ENCODE measurements around the gene LRRFIP2.
"Not testable (repeated sequence)": the region's sequence is repeated elsewhere in the genome, so short reads cannot be mapped to it uniquely, and the experiment has no call there.

Gene LRRFIP2

DNA sequence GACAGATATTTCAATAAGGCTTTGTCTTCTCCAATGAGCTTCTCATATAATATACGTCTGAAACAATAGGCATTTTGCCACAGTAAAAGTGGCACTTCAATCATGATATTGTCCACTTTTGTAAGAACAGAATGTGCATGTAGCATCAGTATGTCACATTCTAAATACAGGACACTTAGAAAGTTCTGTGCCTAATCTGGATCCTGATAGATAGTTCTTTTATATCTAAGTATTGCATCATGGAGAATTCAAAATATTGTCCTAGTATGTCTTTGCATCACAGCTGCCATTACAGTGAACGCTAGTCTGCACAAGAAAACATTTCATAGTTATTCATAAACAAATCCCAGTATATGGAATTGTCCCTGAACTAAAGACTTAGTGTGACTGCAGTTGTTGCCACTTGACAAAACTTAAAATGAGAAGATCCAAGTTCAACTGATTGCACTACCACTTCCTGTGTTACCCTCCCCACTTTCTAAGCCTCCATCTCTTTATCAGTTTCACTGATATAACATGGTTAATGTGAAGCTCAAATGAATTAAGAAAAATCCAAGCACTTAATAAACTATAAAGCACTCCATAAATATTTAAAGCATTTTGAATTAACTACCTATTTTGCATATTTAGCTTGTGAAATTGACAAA is 19.6 kb downstream of the LRRFIP2 start:
- ChIA-PET CTCF (interaction anchor here (1.0 kb wide), 1 partner anchor 27 kb away, joined by 3 read pairs; no protein-coding TSS in a partner anchor), POLR2A (no interaction called here)
- no peak overlapping the region for H3K4me3 ChIP-seq (ENCODE audit: low read depth, low read length)
- TF ChIP-seq, protein P1, sequence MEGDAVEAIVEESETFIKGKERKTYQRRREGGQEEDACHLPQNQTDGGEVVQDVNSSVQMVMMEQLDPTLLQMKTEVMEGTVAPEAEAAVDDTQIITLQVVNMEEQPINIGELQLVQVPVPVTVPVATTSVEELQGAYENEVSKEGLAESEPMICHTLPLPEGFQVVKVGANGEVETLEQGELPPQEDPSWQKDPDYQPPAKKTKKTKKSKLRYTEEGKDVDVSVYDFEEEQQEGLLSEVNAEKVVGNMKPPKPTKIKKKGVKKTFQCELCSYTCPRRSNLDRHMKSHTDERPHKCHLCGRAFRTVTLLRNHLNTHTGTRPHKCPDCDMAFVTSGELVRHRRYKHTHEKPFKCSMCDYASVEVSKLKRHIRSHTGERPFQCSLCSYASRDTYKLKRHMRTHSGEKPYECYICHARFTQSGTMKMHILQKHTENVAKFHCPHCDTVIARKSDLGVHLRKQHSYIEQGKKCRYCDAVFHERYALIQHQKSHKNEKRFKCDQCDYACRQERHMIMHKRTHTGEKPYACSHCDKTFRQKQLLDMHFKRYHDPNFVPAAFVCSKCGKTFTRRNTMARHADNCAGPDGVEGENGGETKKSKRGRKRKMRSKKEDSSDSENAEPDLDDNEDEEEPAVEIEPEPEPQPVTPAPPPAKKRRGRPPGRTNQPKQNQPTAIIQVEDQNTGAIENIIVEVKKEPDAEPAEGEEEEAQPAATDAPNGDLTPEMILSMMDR (IDR thresholded peaks at IDR 0.05; ENCODE audit: insufficient read depth, low read length, missing control alignments): no peak
- DNase-seq (ENCODE audit: low read depth, low spot score): no peak

DNA sequence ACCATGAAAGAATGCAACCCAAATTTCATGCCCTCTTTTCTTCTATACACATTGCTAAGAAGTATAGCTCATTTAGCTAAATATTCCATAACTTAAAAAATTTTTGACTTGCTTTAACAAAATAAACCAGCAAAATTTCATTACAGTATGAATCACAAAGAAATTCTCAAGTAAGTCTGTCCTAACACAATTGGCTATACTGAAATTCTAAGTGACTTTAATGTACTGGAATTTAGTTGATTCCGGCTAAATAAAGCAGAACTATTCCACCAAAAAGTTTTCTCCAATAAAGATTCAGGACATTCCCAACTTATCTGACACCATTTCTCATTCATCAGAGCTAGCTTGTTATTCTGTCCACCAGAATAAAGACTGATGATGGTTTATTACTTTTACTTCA is 23.8 kb downstream of the LRRFIP2 start:
- ChIA-PET CTCF (no interaction called here), POLR2A (no interaction called here)
- no peak for DNase-seq (ENCODE audit: low read depth, low spot score)
- TF ChIP-seq, protein P1 (IDR thresholded peaks at IDR 0.05; ENCODE audit: insufficient read depth, low read length, missing control alignments): no peak
- H3K4me3 ChIP-seq (ENCODE audit: low read depth, low read length): no peak overlapping the region

DNA sequence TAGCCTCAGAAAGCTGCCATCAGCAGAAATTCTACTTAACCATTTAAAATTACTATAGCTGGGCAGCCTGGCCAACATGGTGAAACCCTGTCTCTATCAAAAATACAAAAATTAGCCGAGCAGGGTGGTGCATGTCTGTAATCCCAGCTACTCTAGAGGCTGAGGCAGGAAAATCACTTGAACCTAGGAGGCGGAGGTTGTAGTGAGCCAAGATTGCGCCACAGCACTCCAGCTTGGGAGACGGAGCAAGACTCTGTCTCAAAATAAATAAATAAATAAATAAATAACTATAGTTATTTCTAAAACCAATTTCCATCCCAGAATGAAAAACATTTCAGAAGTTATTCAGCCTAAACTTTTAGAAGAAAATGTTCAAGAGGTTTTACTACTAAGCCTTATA is 25.1 kb downstream of the LRRFIP2 start:
- CTCF ChIA-PET: no interaction called here
- POLR2A ChIA-PET: no interaction called here
- TF ChIP-seq, protein P1 (IDR thresholded peaks at IDR 0.05; ENCODE audit: insufficient read depth, low read length, missing control alignments): no peak

DNA sequence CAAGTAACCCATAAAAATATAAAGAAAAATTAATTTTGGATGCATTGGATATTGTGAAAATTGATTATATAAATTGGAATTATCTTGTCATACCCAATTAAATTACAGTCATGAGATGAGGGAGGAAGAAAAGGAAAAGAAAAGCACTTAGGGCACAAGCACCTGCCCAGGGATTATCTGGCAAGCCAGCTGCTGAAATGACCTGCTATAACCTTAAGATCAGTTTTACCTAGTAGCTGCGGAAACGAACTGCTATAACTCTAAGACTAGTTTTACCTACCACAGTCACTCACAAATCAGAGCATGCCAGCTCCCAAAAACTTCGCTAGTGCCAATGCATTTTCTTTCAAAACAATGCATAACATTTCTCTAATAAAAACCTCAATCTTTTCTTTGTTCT is 26.2 kb downstream of the LRRFIP2 start:
- TF ChIP-seq, protein P1 (IDR thresholded peaks at IDR 0.05; ENCODE audit: insufficient read depth, low read length, missing control alignments): no peak
- POLR2A ChIA-PET: no interaction called here
- no peak for DNase-seq (ENCODE audit: low read depth, low spot score)
- no peak overlapping the region for H3K4me3 ChIP-seq (ENCODE audit: low read depth, low read length)
- CTCF ChIA-PET: no interaction called here

More for the DNA sequence above, 25.1 kb downstream of the LRRFIP2 start:
- DNase-seq (ENCODE audit: low read depth, low spot score): no peak
- H3K4me3 ChIP-seq (ENCODE audit: low read depth, low read length): no peak overlapping the region

DNA sequence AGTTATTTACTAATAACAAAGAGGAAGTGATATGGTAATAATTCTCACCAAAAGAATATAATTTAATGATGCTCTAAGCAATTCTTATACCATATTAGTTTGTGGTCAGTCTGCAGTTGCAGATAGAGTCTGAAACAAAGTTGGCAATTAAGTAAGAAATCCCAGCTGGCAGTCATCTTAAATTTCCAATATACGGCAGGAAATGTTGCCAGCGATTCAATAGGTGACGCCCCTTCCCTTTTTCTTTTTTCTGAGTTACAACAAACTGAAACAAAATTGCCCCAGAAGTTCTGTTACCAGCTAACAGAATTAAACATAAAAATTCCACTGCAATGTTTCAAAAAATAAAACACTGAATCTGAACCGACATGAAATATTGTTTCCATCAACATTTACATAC is 26.7 kb downstream of the LRRFIP2 start:
- POLR2A ChIA-PET: no interaction called here
- TF ChIP-seq, protein P1 (IDR thresholded peaks at IDR 0.05; ENCODE audit: insufficient read depth, low read length, missing control alignments): no peak

DNA sequence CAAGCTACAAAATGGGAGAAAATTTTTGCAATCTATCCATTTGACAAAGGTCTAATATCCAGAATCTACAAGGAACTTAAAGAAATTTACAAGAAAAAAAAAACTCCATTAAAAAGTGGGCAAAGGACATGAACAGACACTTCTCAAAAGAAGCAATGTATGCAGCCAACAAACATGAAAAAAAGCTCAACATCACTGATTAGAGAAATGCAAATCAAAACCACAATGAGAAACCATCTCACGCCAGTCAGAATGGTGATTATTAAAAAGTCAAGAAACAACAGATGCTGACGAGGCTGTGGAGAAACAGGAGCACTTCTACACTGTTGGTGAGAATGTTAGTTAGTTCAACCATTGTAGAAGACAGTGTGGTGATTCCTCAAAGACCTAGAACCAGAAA is 27.5 kb downstream of the LRRFIP2 start:
- CTCF ChIA-PET; DNase-seq (ENCODE audit: low read depth, low spot score); H3K4me3 ChIP-seq (ENCODE audit: low read depth, low read length); POLR2A ChIA-PET: not testable (repeated sequence)

More for the DNA sequence above, 26.7 kb downstream of the LRRFIP2 start:
- CTCF ChIA-PET: no interaction called here
- no peak overlapping the region for H3K4me3 ChIP-seq (ENCODE audit: low read depth, low read length)
- no peak for DNase-seq (ENCODE audit: low read depth, low spot score)

- POLR2A ChIA-PET: no interaction called here
- TF ChIP-seq, protein P1 (IDR thresholded peaks at IDR 0.05; ENCODE audit: insufficient read depth, low read length, missing control alignments): no peak
- no peak overlapping the region for H3K4me3 ChIP-seq (ENCODE audit: low read depth, low read length)
- CTCF ChIA-PET: no interaction called here
- DNase-seq (ENCODE audit: low read depth, low spot score): no peak
These were observed 28.8 kb downstream of the LRRFIP2 start for GRCh38 chr3:37145611-37146010.
